Measurements from ENCODE around the gene VWA5A. TPM values are rescaled to one million over a fixed set of nuclear protein-coding genes. Genes with fewer than 3 reads are reported as not detected.
A peak's percentile ranks its signal among the peaks of the same experiment; 100 is the strongest.

The VWA5A gene
- total RNA-seq, result 10 to 100 TPM; 10.7 to 18.9 (median 16.7) TPM
- 10 to 100 TPM in 1 of 2 donors, 1 to 10 TPM in 1; 9.9 to 27.5 TPM for polyA plus RNA-seq
- long read RNA-seq, donor 1, full-length matches to known transcripts, result 33 of 99 reads
- long read RNA-seq, donor 1, partial matches to known transcripts, result 60 of 99 reads
- long read RNA-seq, donor 1, other reads (novel, unspliced or antisense), result 6 of 99 reads
- long read RNA-seq, donor 2, result 0 reads
- long read RNA-seq, donor 3, transcript VWA5A-203 (18 exons, 3,419 nt), result major isoform, 12 of 49 reads
- long read RNA-seq, donor 3, transcript VWA5A-201 (10 exons, 1,863 nt), result minor isoform, 5 of 49 reads
- long read RNA-seq, donor 3, partial matches to known transcripts, result 28 of 49 reads
- long read RNA-seq, donor 3, other reads (novel, unspliced or antisense), result 4 of 49 reads

DNA sequence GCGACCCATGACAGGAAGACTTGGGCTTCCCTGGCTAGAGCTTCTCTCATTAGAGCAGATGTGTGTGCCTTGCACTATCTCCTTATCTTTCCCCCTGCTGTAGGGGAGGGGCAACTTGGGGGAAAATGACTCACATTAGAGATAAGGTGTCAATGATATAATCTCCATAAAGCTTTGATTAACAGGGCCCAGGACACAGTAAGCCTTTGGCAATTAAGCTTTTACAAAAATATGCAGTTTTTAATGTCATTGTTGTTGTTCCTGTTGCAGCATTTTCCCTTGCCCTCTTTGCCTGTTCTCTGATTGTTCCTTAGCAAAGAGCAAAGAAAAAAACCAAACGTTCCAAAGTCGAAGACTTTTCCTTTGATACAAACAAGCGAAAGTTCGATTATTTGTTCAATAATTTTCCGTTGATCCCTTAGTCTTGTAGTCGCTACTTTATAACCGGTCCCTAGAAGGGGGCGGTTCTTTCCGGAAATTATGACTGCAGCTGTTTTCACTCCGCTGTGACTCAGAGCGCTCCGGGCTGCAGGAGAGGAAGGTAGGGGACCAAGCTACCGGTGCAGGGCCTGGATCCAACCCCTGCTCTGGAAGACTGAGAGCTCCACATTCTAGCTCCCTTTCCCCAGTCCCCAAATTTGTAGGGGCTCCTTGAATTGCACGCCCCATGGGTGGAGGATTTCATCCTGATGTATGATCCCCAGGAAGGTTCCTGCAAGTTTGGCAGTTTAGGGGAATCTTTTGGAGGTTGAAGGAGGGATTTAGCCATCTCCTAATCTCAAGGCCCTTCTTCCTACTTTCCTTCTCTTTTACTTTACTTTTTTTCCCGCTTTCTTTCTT, at the start of gene VWA5A:
VWA5A (plus strand) TSS at position 509 of the 840 bp plus-strand sequence. CDS start 2,062 bp downstream, outside the sequence.
- Histone ChIP-seq H3K27me3 (no peaks in the 10 kb centered on the region), H3K4me1 (ENCODE audit: insufficient read depth) (peaks cover 2% of the 10 kb centered on the region), H3K9me3 (no peaks in the 10 kb centered on the region), H3K36me3 (no peaks in the 10 kb centered on the region), H3K27ac (peak within 1 kb of the TSS in 1 of 2 donors; percentile 53), H3K4me3 (peak within 1 kb of the TSS; percentile 56)
- intact Hi-C loops (cut with DNase I), result no loop called here
- WGBS, 3 donors, result 2 to 3% (median 3%) methylated on average over 16 of the region's 16 CpGs
- TF ChIP-seq POLR2A (IDR thresholded peaks at IDR 0.05) (peak; percentile 40), EP300 (IDR thresholded peaks at IDR 0.05) (no peak)
- TF ChIP-seq, protein P1, sequence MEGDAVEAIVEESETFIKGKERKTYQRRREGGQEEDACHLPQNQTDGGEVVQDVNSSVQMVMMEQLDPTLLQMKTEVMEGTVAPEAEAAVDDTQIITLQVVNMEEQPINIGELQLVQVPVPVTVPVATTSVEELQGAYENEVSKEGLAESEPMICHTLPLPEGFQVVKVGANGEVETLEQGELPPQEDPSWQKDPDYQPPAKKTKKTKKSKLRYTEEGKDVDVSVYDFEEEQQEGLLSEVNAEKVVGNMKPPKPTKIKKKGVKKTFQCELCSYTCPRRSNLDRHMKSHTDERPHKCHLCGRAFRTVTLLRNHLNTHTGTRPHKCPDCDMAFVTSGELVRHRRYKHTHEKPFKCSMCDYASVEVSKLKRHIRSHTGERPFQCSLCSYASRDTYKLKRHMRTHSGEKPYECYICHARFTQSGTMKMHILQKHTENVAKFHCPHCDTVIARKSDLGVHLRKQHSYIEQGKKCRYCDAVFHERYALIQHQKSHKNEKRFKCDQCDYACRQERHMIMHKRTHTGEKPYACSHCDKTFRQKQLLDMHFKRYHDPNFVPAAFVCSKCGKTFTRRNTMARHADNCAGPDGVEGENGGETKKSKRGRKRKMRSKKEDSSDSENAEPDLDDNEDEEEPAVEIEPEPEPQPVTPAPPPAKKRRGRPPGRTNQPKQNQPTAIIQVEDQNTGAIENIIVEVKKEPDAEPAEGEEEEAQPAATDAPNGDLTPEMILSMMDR (IDR thresholded peaks at IDR 0.05), result no peak
- peak; percentile 68 to 81 (median 76) for DNase-seq

- intact Hi-C loops (cut with DNase I), result no loop called here
- Histone ChIP-seq H3K4me3 (no peak overlapping the region), H3K27ac (no peak overlapping the region), H3K27me3 (no peaks in the 10 kb centered on the region), H3K4me1 (ENCODE audit: insufficient read depth) (no peaks in the 10 kb centered on the region), H3K36me3 (no peaks in the 10 kb centered on the region), H3K9me3 (no peaks in the 10 kb centered on the region)
- no peak for DNase-seq
- WGBS, 3 donors, result 54 to 69% (median 59%) methylated on average over 4 of the region's 4 CpGs
- TF ChIP-seq POLR2A (IDR thresholded peaks at IDR 0.05) (no peak), EP300 (IDR thresholded peaks at IDR 0.05) (no peak)
- TF ChIP-seq, protein P1 (IDR thresholded peaks at IDR 0.05), result no peak
Measured at GRCh38 chr11:124068601-124069110, 46.6 kb upstream of the VWA5A start.

DNA sequence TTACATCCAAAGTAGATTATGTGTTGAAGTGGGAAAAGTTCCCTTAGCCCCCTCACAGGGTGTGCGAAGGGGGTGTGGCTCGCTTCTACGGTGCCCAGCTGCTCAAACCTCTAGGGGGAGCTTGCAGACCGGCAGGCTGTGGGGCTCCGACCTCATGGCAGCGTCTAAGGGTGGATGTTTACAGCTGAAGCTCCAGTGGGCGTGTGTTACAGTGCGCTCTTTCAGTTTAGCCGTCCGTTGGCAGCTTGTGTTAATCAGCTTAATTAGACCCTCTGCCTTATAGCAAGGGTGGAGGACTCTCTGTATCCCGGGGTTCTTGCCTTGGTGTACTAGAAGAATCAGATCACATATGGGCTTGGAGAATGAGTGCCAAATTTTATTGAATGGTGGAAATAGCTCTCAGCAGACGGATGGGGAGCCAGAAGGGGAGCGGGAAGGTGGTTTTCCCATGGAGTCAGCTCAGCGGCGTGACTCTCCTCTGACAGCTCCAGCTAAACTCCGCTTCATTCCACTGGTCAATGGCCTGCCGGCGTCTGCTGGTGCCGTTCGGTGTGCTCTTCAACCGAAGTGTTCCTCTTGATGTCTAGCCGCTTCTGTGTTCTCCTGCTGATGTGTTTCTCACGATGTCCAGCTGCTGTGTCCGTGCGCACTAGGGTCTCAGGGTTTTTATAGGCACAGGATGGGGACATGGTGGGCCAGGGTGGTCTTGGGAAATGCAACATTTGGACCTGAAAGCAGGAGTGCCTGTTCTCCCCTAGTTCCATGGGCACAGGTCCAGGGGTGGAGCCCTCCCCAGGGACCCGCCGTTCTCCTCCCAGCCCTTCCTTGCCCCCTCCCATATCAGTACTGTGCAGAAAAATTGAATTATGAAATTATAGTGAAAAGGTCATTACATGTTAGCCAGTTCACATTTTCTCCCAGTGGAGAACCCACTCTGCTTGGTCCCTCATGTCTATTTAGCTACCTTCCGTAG, 45.5 kb upstream of the VWA5A start:
- TF ChIP-seq, protein P1 (IDR thresholded peaks at IDR 0.05), result no peak
- TF ChIP-seq EP300 (IDR thresholded peaks at IDR 0.05), result no peak
- no peak for TF ChIP-seq POLR2A (IDR thresholded peaks at IDR 0.05)
- no peaks in the 10 kb centered on the region for H3K4me1 ChIP-seq (ENCODE audit: insufficient read depth)
- WGBS, 3 donors, result 49 to 54% (median 53%) methylated on average over 28 of the region's 28 CpGs
- no peak for DNase-seq
- no peaks in the 10 kb centered on the region for H3K36me3 ChIP-seq
- no peak overlapping the region for H3K4me3 ChIP-seq
- intact Hi-C loops (cut with DNase I), result loop anchor here in 2 of 4 donors (10.0 kb wide), 2 partner anchors 505 to 515 kb away; no protein-coding TSS in a partner anchor
- no peaks in the 10 kb centered on the region for H3K9me3 ChIP-seq
- no peak overlapping the region for H3K27ac ChIP-seq
- H3K27me3 ChIP-seq, result no peaks in the 10 kb centered on the region
